ENCODE results near the gene EPN3. TPM values are rescaled to one million over a fixed set of nuclear protein-coding genes. Genes with fewer than 3 reads are reported as not detected.

Gene EPN3
- total and polyA plus RNA-seq, 2 donors (not counting 1 experiment from before 2014, with no cell fraction given): not detected

DNA sequence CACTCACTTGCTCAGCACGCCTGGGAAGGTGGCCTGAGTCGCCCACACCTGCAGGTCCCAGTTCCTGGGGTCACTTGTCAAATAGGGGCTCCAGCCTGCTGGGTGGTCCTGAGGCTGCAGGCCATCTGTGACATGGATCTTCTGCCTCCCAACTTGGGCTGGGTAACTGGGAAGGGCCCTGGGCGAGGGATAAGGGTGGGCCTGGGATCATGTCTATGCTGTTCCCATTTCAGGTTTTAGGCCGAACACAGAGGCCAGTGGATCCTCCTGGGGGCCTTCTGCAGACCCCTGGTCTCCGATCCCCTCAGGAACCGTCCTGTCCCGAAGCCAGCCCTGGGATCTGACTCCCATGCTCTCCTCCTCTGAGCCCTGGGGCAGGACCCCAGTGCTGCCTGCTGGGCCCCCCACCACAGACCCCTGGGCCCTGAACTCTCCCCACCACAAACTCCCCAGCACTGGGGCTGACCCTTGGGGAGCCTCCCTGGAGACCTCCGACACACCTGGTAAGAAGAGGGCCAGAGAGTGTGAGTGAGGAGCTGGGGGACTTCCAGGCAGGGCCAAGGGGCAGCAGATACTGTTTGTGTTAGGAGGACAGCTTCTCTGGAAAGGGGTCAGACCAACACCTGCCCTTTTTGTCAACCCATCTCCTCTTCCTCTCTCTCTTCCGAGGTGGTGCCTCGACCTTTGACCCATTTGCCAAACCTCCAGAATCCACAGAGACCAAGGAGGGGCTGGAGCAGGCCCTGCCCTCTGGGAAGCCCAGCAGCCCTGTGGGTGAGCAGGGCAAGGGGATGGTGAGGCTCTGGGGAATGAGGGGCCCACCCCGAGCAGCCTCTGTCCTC, 8.2 kb downstream of the EPN3 start:
- Mint-ChIP-seq H3K4me1 (peaks cover 11% of the 10 kb centered on the region), H3K4me3 (peak overlapping the region; percentile 95), H3K27ac (no peak overlapping the region), H3K9me3 (ENCODE audit: insufficient read depth) (no peaks in the 10 kb centered on the region), H3K27me3 (peaks cover 16% of the 10 kb centered on the region)
- DNase-seq (no peak), ATAC-seq (ENCODE audit: low read depth) (no peak)
- H3K9ac ChIP-seq (ENCODE audit: low read length): peak overlapping the region; percentile 70
- peaks cover 10 to 15% of the 10 kb centered on the region in 2 donors for H3K4me1 ChIP-seq (ENCODE audit: control insufficient read depth in 2 of 2, insufficient read depth in 2 of 2, low read length in 2 of 2)
- H2AFZ ChIP-seq (ENCODE audit: insufficient read depth, low read depth, low read length, poor library complexity, severe bottlenecking): peak overlapping the region; percentile 97
- intact Hi-C loops (cut with micrococcal nuclease): loop anchor here (1.0 to 5.0 kb wide), 2 partner anchors 143 to 167 kb away; partner anchors contain the start of genes ANKRD40 and LRRC59
- ChIA-PET CTCF (interaction anchor here (0.7 to 1.9 kb wide), 5 partner anchors 61 to 460 kb away, joined by 3 to 9 read pairs (median 4); partner anchors contain the start of gene RSAD1), POLR2A (interaction anchor here (0.6 kb wide), 1 partner anchor 43 kb away, joined by 7 read pairs; no protein-coding TSS in a partner anchor)
- H4K20me1 ChIP-seq (ENCODE audit: control insufficient read depth, insufficient read depth, low read length, poor library complexity, severe bottlenecking): no peaks in the 10 kb centered on the region
- H3K27me3 ChIP-seq (replicated peaks in 1 of 4; ENCODE audit: control extremely low read depth in 1 of 4, control insufficient read depth in 3 of 4, insufficient read depth in 4 of 4, low read length in 3 of 4): peaks cover 0 to 17% (median 5%) of the 10 kb centered on the region in 4 experiments
- no peaks in the 10 kb centered on the region for H3K36me3 ChIP-seq (replicated peaks in 1 of 2; ENCODE audit: control extremely low read depth in 1 of 2, control insufficient read depth in 1 of 2, extremely low read depth in 1 of 2, insufficient read depth in 2 of 2, low read length in 1 of 2)
- peak overlapping the region; percentile 93 for H3K4me2 ChIP-seq (replicated peaks; ENCODE audit: low read depth, low read length, poor library complexity, severe bottlenecking)
- H3K27ac ChIP-seq (ENCODE audit: low read length in 2 of 2): no peak overlapping the region
- no peaks in the 10 kb centered on the region for H3K9me3 ChIP-seq (ENCODE audit: control extremely low read depth in 1 of 3, control insufficient read depth in 2 of 3, insufficient read depth in 1 of 3, low read length in 2 of 3)
- H3K79me2 ChIP-seq (ENCODE audit: control insufficient read depth, insufficient read depth, low read length): no peaks in the 10 kb centered on the region
- TF ChIP-seq, protein P1, sequence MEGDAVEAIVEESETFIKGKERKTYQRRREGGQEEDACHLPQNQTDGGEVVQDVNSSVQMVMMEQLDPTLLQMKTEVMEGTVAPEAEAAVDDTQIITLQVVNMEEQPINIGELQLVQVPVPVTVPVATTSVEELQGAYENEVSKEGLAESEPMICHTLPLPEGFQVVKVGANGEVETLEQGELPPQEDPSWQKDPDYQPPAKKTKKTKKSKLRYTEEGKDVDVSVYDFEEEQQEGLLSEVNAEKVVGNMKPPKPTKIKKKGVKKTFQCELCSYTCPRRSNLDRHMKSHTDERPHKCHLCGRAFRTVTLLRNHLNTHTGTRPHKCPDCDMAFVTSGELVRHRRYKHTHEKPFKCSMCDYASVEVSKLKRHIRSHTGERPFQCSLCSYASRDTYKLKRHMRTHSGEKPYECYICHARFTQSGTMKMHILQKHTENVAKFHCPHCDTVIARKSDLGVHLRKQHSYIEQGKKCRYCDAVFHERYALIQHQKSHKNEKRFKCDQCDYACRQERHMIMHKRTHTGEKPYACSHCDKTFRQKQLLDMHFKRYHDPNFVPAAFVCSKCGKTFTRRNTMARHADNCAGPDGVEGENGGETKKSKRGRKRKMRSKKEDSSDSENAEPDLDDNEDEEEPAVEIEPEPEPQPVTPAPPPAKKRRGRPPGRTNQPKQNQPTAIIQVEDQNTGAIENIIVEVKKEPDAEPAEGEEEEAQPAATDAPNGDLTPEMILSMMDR (IDR thresholded peaks at IDR 0.05): no peak
- no peak for TF ChIP-seq EZH2 (IDR thresholded peaks at IDR 0.05; ENCODE audit: borderline replicate concordance, insufficient read depth, low read depth, low read length, poor library complexity, severe bottlenecking)
- WGBS (ENCODE audit: insufficient coverage): 93% methylated on average over 7 of the region's 11 CpGs
- H3K4me3 ChIP-seq (ENCODE audit: control extremely low read depth in 1 of 5, extremely low read depth in 1 of 5, insufficient read depth in 1 of 5, low read depth in 2 of 5, low read length in 4 of 5): no peak overlapping the region

Data from B cell (primary cell).